Neuronal stem cell (in vitro differentiated cells): ENCODE measurements around the gene CPT1A.

Experiments used
- DNase-seq: peaks from one replicate; pipeline ENCODE4 v3.0.0-alpha.2; 2013; ENCODE audit warnings: low spot score
- H2AFZ ChIP-seq: one replicate; pipeline ENCODE4 v1.6.1; 2013; ENCODE audit warnings: mild to moderate bottlenecking, low read length, inconsistent platforms
- H2AK5ac ChIP-seq: 2 replicates; pipeline ENCODE4 v1.6.1; 2013; ENCODE audit warnings: low read depth, mild to moderate bottlenecking, inconsistent platforms, low read length, moderate library complexity, mixed read lengths
- H2BK120ac ChIP-seq: 2 replicates; pipeline ENCODE4 v1.6.1; 2013; ENCODE audit warnings: low read depth, mild to moderate bottlenecking, inconsistent platforms, low read length, moderate library complexity, mixed read lengths
- H2BK12ac ChIP-seq: one replicate; pipeline ENCODE4 v1.6.1; 2013; ENCODE audit warnings: low read length, inconsistent platforms
- H2BK15ac ChIP-seq: 2 replicates; pipeline ENCODE4 v1.6.1; 2013; ENCODE audit warnings: mild to moderate bottlenecking, low read length, inconsistent platforms, mixed read lengths
- H2BK5ac ChIP-seq: one replicate; pipeline ENCODE4 v1.6.1; 2013; ENCODE audit warnings: inconsistent platforms, mild to moderate bottlenecking, low read length, moderate library complexity
- H3K14ac ChIP-seq: one replicate; pipeline ENCODE4 v1.6.1; 2013; ENCODE audit warnings: low read length, inconsistent platforms
- H3K18ac ChIP-seq: 2 replicates; pipeline ENCODE4 v1.6.1; 2013; ENCODE audit warnings: low read length, inconsistent platforms
- H3K23ac ChIP-seq: 2 replicates; pipeline ENCODE4 v1.6.1; 2013; ENCODE audit warnings: low read depth, mild to moderate bottlenecking, mixed read lengths, low read length, inconsistent platforms; ENCODE audit not compliant: poor library complexity
- H3K27ac ChIP-seq: replicated peaks from 3 replicates; pipeline ENCODE4 v1.5.1; 2013; ENCODE audit warnings: low read length, inconsistent platforms
- H3K27me3 ChIP-seq, 3 experiments: 2 replicates each; pipeline ENCODE4 v1.6.1; 2013; ENCODE audit warnings: low read length in 3 of 3, mild to moderate bottlenecking in 2 of 3, inconsistent platforms in 1 of 3, low read depth in 1 of 3, mixed read lengths in 1 of 3, moderate library complexity in 1 of 3; ENCODE audit not compliant: control insufficient read depth in 3 of 3, insufficient read depth in 3 of 3
- H3K36me3 ChIP-seq, 2 donors: replicated peaks in 1 of 2; 2 replicates each; pipeline ENCODE4 v1.6.1; 2013; ENCODE audit warnings: low read length in 2 of 2; ENCODE audit not compliant: control insufficient read depth in 2 of 2, insufficient read depth in 2 of 2
- H3K4ac ChIP-seq: 2 replicates; pipeline ENCODE4 v1.6.1; 2013; ENCODE audit warnings: inconsistent platforms, mild to moderate bottlenecking, low read length, moderate library complexity
- H3K4me1 ChIP-seq, 2 donors: 1 replicate in 1 of 2; 2 replicates in 1 of 2; pipeline ENCODE4 v1.6.1; 2013; ENCODE audit warnings: low read length in 2 of 2, low read depth in 1 of 2; ENCODE audit not compliant: control insufficient read depth in 2 of 2, insufficient read depth in 1 of 2
- H3K4me2 ChIP-seq: one replicate; pipeline ENCODE4 v1.6.1; 2013; ENCODE audit warnings: mild to moderate bottlenecking, low read length, inconsistent platforms; ENCODE audit not compliant: insufficient read depth, poor library complexity, severe bottlenecking
- H3K4me3 ChIP-seq, 2 donors: 2 replicates each; pipeline ENCODE4 v1.5.1; 2013; ENCODE audit warnings: low read length in 2 of 2, mild to moderate bottlenecking in 2 of 2, inconsistent platforms in 1 of 2, moderate library complexity in 1 of 2
- H3K79me1 ChIP-seq: one replicate; pipeline ENCODE4 v1.6.1; 2013; ENCODE audit warnings: low read depth, mild to moderate bottlenecking, inconsistent platforms, low read length, moderate library complexity
- H3K9ac ChIP-seq: one replicate; pipeline ENCODE4 v1.6.1; 2013; ENCODE audit warnings: mild to moderate bottlenecking, low read depth, low read length, inconsistent platforms; ENCODE audit not compliant: poor library complexity
- H3K9me3 ChIP-seq, 2 donors: replicated peaks in 1 of 2; 2 replicates each; pipeline versions ENCODE3 to v1.6.1; 2013; ENCODE audit warnings: low read length in 2 of 2, mild to moderate bottlenecking in 2 of 2, inconsistent platforms in 1 of 2, low read depth in 1 of 2, mixed read lengths in 1 of 2, moderate library complexity in 1 of 2; ENCODE audit not compliant: control insufficient read depth in 2 of 2, insufficient read depth in 1 of 2
- H4K8ac ChIP-seq: one replicate; pipeline ENCODE4 v1.6.1; 2013; ENCODE audit warnings: low read depth, mild to moderate bottlenecking, inconsistent platforms, low read length, moderate library complexity
- H4K91ac ChIP-seq: one replicate; pipeline ENCODE4 v1.6.1; 2013; ENCODE audit warnings: low read length, low read depth, mild to moderate bottlenecking, inconsistent platforms; ENCODE audit not compliant: poor library complexity
- WGBS, 2 donors: extraction: QIAGEN DNeasy Blood & Tissue Kit; methylation state at CpG; one replicate each; pipeline ENCODE4 v1.1.7; 2013; ENCODE audit warnings: missing lambda C conversion rate in 2 of 2, mixed read lengths in 1 of 2; ENCODE audit not compliant: insufficient read length in 2 of 2, insufficient replicate concordance in 1 of 2; ENCODE audit errors: extremely low coverage in 2 of 2; 5-methylcytosine and 5-hydroxymethylcytosine counted together

Gene CPT1A

DNA sequence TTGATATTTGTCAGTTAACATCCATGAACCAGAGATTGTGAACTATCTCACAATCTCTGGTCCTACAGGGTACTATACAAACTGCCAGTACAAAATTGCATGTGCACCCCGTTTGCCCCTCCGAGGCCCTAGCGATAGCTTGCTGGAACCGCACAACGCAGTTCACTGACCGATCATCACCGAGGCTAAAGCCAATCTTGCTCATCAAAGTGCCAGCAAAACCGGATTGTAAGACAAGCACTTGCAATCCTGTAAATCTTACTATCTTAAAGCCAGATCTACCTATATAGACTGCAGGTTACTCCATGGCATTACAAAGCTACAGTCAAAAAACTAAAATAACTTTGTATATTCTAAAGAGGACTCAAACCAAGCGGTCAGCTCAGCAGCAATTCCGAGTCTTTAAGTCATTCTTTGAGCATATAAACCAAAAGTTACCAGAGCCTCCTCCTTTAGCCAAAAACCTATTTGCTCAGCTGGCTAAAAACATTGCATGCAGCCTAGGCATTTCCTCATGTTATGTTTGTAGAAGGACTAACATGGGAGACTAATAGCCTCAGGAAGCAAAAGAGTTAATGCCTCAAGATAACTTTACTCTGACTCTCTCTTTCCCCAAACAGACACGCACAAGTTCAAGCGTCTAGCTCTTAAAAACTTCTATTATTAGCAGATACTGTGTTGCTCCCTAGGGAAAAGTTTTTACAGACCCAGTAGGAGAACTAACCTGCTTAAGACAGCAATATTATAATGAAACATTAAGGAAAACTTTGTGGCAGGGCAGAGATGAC, 30.7 kb upstream of the CPT1A start:
- Histone ChIP-seq H4K91ac (no peak overlapping the region), H2AK5ac (no peak overlapping the region), H3K18ac (no peak overlapping the region), H3K4me1 (peaks cover 0 to 8% of the 10 kb centered on the region in 2 donors), H2BK15ac (no peak overlapping the region), H3K23ac (no peak overlapping the region), H3K4me3 (no peak overlapping the region), H3K4ac (no peak overlapping the region), H2AFZ (no peak overlapping the region), H2BK5ac (no peak overlapping the region), H3K9me3 (no peaks in the 10 kb centered on the region), H3K36me3 (no peaks in the 10 kb centered on the region), H3K27me3 (peaks cover 0 to 4% (median 3%) of the 10 kb centered on the region in 3 experiments), H3K14ac (no peak overlapping the region), H2BK12ac (no peak overlapping the region), H4K8ac (no peak overlapping the region), H3K9ac (no peak overlapping the region), H3K27ac (no peak overlapping the region), H3K79me1 (no peaks in the 10 kb centered on the region), H3K4me2 (no peak overlapping the region), H2BK120ac (no peak overlapping the region)
- no peak for DNase-seq
- no CpG with 5 or more reads among the region's 12 CpGs for WGBS, 2 donors

DNA sequence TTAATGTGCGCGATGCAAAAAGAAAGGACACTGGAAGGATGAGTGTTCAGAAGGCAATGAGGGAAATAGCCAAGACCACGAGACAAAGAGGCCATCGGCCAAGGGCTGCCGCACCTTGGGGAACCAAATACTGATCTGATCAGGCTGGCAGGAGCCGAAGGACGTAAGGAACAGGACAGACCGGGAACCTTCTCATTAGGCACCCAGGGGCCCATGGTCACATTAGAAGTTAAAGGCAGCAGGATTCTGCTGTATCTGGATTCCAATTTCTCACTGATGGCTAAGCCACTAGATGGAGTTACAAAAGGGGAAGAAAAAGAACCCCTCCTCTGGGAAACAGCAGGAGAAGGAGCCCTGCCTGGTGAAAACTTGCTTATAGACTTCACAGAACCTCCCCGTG, 28.8 kb upstream of the CPT1A start:
- H3K79me1 ChIP-seq = no peaks in the 10 kb centered on the region
- no peak overlapping the region for H3K9ac ChIP-seq
- no peak for DNase-seq
- no peak overlapping the region for H4K91ac ChIP-seq
- H3K14ac ChIP-seq = no peak overlapping the region
- no peaks in the 10 kb centered on the region for H3K36me3 ChIP-seq
- no peak overlapping the region for H3K4ac ChIP-seq
- no peak overlapping the region for H2BK5ac ChIP-seq
- H4K8ac ChIP-seq = no peak overlapping the region
- H2BK12ac ChIP-seq = no peak overlapping the region
- no peak overlapping the region for H3K23ac ChIP-seq
- H3K9me3 ChIP-seq = no peaks in the 10 kb centered on the region
- peak overlapping the region; percentile 65 for H2AFZ ChIP-seq
- H2BK120ac ChIP-seq = no peak overlapping the region
- H2AK5ac ChIP-seq = no peak overlapping the region
- no peak overlapping the region for H2BK15ac ChIP-seq
- WGBS, 2 donors = no CpG with 5 or more reads among the region's 9 CpGs
- peak overlapping the region in 1 of 2 donors; percentile 36 for H3K4me3 ChIP-seq
- no peak overlapping the region for H3K27ac ChIP-seq
- H3K27me3 ChIP-seq = peaks cover 0 to 4% (median 3%) of the 10 kb centered on the region in 3 experiments
- peak overlapping the region; percentile 36 for H3K4me2 ChIP-seq
- peak overlapping the region; percentile 29 for H3K18ac ChIP-seq
- peaks cover 0 to 8% of the 10 kb centered on the region in 2 donors for H3K4me1 ChIP-seq

DNA sequence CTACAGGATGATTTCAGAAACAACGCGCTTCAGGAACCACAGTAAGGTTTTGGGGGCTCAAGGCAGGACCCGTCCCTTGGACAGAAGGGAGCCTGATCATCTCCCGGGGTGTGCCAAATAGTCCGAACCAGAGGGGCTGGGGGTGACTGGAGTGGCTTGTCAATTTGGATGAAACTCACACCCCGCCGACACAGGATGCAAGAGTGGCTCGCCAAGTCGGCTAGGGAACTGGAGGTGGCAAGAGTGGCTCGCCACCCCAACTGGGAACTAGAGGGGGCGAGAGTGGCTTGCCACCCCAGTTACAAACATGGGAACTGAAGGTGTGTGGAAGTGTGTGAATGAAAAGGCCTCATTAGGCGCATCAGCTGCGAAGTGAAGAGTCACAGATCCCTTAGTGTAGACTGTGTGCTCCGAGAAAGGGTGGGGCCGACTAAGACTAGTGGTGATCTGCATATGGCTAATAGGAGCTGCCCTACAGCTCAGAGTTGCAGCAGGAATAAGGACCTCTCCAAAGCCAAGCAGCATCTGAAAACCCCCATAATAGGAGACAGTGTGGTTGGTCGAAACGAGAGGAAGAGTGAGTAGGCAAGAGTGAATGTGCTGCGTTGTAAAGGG, 26.6 kb upstream of the CPT1A start:
- H2AK5ac ChIP-seq = no peak overlapping the region
- peaks cover 3 to 5% of the 10 kb centered on the region in 2 donors for H3K9me3 ChIP-seq
- no peak overlapping the region for H4K8ac ChIP-seq
- H3K23ac ChIP-seq = no peak overlapping the region
- H3K4ac ChIP-seq = no peak overlapping the region
- no CpG with 5 or more reads among the region's 18 CpGs for WGBS, 2 donors
- no peak overlapping the region for H4K91ac ChIP-seq
- H2AFZ ChIP-seq = no peak overlapping the region
- DNase-seq = no peak
- H3K4me3 ChIP-seq = no peak overlapping the region
- no peak overlapping the region for H2BK120ac ChIP-seq
- peaks cover 0 to 8% of the 10 kb centered on the region in 2 donors for H3K4me1 ChIP-seq
- H3K14ac ChIP-seq = no peak overlapping the region
- no peaks in the 10 kb centered on the region for H3K36me3 ChIP-seq
- no peak overlapping the region for H2BK12ac ChIP-seq
- peaks cover 0 to 4% (median 3%) of the 10 kb centered on the region in 3 experiments for H3K27me3 ChIP-seq
- no peak overlapping the region for H3K18ac ChIP-seq
- H3K4me2 ChIP-seq = no peak overlapping the region
- H3K27ac ChIP-seq = no peak overlapping the region
- no peak overlapping the region for H2BK5ac ChIP-seq
- no peak overlapping the region for H3K9ac ChIP-seq
- no peak overlapping the region for H2BK15ac ChIP-seq
- no peaks in the 10 kb centered on the region for H3K79me1 ChIP-seq

DNA sequence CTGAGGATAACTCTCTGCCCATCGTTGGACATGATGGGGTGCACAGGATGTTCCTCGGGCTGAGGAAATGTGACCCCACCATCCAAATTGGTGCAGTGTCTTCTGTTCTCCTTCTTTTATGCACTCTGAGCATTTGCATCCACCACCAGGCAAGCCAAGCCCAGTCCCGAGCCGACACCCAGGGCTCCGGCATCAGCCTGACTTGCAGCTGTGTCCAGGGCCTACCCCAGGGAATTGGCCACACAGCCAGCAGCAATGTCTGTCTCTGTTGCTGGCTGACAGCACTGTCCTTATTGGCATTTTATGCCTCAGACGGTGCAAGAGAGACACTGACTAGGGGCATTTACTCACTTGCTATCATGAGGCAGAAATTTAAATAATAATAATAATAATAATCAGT, 25.4 kb upstream of the CPT1A start:
- peaks cover 0 to 9% of the 10 kb centered on the region in 2 donors for H3K4me1 ChIP-seq
- H2BK120ac ChIP-seq = no peak overlapping the region
- no peak overlapping the region for H3K4me3 ChIP-seq
- WGBS, 2 donors = no CpG with 5 or more reads among the region's 6 CpGs
- no peak overlapping the region for H3K9ac ChIP-seq
- H3K36me3 ChIP-seq = peaks cover 0 to 2% of the 10 kb centered on the region in 2 donors
- no peak overlapping the region for H2AFZ ChIP-seq
- no peak for DNase-seq
- H3K9me3 ChIP-seq = peaks cover 5 to 6% of the 10 kb centered on the region in 2 donors
- no peak overlapping the region for H2BK12ac ChIP-seq
- H4K91ac ChIP-seq = no peak overlapping the region
- H3K4ac ChIP-seq = no peak overlapping the region
- no peaks in the 10 kb centered on the region for H3K79me1 ChIP-seq
- H3K4me2 ChIP-seq = no peak overlapping the region
- H2AK5ac ChIP-seq = no peak overlapping the region
- H3K27ac ChIP-seq = no peak overlapping the region
- H3K14ac ChIP-seq = no peak overlapping the region
- peaks cover 0 to 4% (median 3%) of the 10 kb centered on the region in 3 experiments for H3K27me3 ChIP-seq
- no peak overlapping the region for H4K8ac ChIP-seq
- no peak overlapping the region for H2BK15ac ChIP-seq
- no peak overlapping the region for H3K23ac ChIP-seq
- H3K18ac ChIP-seq = no peak overlapping the region
- no peak overlapping the region for H2BK5ac ChIP-seq
